Cardiac fibroblast (primary cell): ENCODE data around the gene TNFRSF1B.

ENCODE experiments used
- DNase-seq, 2 donors: peaks; one replicate each; pipeline versions ENCODE4 v3.0.0 to v3.0.0-alpha.2; 2010; ENCODE audit warnings: low read depth in 2 of 2
- H3K4me3 ChIP-seq, 2 donors: replicated peaks in 1 of 2; 1 replicate in 1 of 2; 2 replicates in 1 of 2; pipeline ENCODE4 v1.5.1; 2011; ENCODE audit warnings: low read depth in 2 of 2, low read length in 2 of 2, mild to moderate bottlenecking in 2 of 2, moderate library complexity in 1 of 2
- CTCF ChIP-seq: IDR thresholded peaks from one replicate; pipeline ENCODE4 v1.5.1; 2011; ENCODE audit warnings: low read depth, mild to moderate bottlenecking, low read length, inconsistent platforms

The TNFRSF1B gene

GRCh38 chr1:12135612-12136011 lies 31.2 kb upstream of the TNFRSF1B start:
- H3K4me3 ChIP-seq: no peak overlapping the region
- TF ChIP-seq CTCF: no peak
- peak; percentile 18 to 57 for DNase-seq

- peak in 1 of 2 donors; percentile 26 for DNase-seq
- H3K4me3 ChIP-seq: no peak overlapping the region
- no peak for TF ChIP-seq CTCF
Observed at GRCh38 chr1:12136916-12137610, 29.7 kb upstream of the TNFRSF1B start.

- no peak for DNase-seq
- TF ChIP-seq CTCF: no peak
- H3K4me3 ChIP-seq: no peak overlapping the region
Observed at GRCh38 chr1:12138196-12139168, 28.3 kb upstream of the TNFRSF1B start.

GRCh38 chr1:12140016-12140415 lies 26.8 kb upstream of the TNFRSF1B start:
- TF ChIP-seq CTCF: no peak
- no peak overlapping the region for H3K4me3 ChIP-seq
- no peak for DNase-seq

- H3K4me3 ChIP-seq: no peak overlapping the region
- DNase-seq: no peak
- no peak for TF ChIP-seq CTCF
Observed at GRCh38 chr1:12140515-12141162, 26.2 kb upstream of the TNFRSF1B start.

GRCh38 chr1:12141163-12141850 lies 25.5 kb upstream of the TNFRSF1B start:
- no peak for TF ChIP-seq CTCF
- no peak for DNase-seq
- no peak overlapping the region for H3K4me3 ChIP-seq
